ENCODE measurements around the gene ERO1B.
"Not testable (repeated sequence)": the region's sequence is repeated elsewhere in the genome, so short reads cannot be mapped to it uniquely, and the experiment has no call there.

Gene ERO1B

DNA sequence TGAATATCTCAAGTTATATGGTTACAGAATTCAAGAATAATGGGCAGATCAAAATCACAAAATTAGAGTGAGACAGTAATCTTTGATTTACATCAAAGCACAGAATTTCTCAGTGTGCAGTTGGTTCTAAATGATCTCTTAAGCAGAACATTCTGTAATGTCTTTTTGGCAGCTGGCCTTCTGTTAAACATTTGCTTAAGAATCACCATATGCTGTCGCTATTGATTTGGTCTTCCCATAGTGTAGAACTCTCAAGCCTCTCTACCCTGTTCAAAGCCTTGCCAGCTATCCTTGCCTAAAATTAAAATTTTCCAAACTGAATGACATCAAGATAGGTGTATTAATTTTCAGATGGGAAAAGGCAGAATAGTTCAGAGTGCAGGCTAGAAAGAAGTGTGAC lies 38.9 kb upstream of the ERO1B start:
- no peak for TF ChIP-seq CTCF (IDR thresholded peaks at IDR 0.05; ENCODE audit: low read depth, low read length)
- DNase-seq (ENCODE audit: extremely low read depth, low read depth): no peak

DNA sequence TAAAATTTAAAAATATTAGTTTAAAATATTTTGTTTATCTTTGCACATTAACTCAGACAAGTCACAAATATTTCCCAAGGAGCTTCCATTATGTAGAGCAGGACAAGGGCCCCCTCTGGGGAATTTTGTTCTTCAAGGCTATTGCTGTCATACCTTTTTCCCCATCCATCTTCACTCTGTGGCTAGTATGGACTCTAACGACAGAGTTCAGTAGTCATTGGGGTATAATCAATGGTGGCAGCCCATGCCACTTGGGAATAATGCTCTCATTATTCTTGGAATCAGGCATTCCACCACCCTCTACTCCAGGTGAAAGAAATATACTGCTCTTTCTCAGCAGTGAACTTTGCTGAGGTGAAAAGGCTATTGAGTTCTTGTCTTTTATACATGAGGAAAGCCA lies 38.5 kb upstream of the ERO1B start:
- no peak for TF ChIP-seq CTCF (IDR thresholded peaks at IDR 0.05; ENCODE audit: low read depth, low read length)
- no peak for DNase-seq (ENCODE audit: extremely low read depth, low read depth)

DNA sequence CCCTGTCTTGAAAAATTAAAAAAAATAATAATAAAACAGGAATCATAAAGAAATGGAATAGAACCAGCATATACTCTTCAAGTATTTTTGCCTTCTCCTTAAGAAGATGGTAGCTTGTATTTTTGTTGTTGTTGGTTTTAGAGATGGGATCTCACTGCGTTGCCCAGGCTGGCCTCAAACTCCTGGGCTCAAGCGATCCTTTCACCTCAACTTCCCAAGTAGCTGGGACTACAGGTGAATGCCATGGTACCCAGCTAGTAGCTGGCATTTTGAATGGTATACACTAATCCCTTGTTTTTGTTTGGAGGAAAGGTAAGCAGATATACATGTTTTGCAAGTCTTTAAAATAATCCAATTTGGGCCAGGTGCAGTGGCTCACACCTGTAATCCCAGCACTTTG lies 34.7 kb upstream of the ERO1B start:
- DNase-seq (ENCODE audit: extremely low read depth, low read depth): no peak

GRCh38 chr1:236315518-236315917 lies 33.8 kb upstream of the ERO1B start:
- DNase-seq (ENCODE audit: extremely low read depth, low read depth): no peak
- no peak for TF ChIP-seq CTCF (IDR thresholded peaks at IDR 0.05; ENCODE audit: low read depth, low read length)

More for the DNA sequence above, 34.7 kb upstream of the ERO1B start:
- TF ChIP-seq CTCF (IDR thresholded peaks at IDR 0.05; ENCODE audit: low read depth, low read length): no peak

DNA sequence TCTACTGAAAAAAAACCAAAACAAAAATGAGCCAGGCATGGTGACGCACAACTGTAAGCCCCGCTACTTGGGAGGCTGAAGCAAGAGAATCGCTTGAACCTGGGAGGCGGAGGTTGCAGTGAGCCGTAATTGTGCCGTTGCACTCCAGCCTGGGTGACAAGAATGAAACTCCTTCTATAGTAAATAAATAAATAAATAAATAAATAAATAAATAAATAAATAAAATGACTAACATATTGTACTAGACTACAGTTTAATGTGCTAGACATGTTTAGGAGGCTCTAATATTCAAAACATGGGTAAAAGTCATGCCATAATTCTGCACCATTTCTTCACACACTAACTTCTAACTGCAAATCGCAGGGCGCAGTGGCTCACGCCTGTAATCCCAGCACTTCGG lies 33.3 kb upstream of the ERO1B start:
- DNase-seq (ENCODE audit: extremely low read depth, low read depth): no peak
- TF ChIP-seq CTCF (IDR thresholded peaks at IDR 0.05; ENCODE audit: low read depth, low read length): no peak

DNA sequence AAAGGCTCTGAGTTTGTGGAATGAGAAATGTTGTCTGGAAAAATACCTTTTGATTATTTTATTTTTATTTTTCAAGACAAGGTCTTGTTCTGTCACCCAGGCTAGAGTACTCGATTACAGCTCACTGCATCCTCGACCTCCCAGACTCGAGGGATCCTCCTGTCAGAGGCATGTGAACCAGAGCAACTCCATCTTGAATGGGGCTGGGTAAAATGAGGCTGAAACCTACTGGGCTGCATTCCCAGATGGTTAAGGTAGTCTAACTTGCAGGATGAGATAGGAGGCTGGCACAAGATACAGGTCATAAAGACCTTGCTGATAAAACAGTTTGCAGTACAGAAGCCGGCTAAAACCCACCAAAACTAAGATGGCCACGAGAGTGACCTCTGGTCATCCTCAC lies 32.3 kb upstream of the ERO1B start:
- DNase-seq (ENCODE audit: extremely low read depth, low read depth): not testable (repeated sequence)

DNA sequence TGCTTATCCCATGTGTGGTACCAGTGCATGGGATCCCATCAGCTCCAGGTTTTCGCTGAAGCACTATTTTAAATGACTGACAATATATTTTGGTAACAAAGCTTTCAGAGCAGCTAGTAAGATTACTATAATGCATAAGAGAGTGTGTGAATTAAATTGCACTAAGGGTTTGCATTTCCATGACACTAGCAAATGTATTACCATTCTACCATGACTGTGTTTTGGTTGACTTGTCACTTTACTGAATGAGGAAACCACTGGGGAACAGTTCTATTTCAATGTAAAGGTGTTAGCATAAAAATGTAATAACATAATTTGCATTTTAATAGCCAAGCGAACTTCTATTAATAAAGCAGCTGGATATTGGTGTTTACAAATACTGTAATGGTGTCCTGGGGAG lies 31.7 kb upstream of the ERO1B start:
- no peak for DNase-seq (ENCODE audit: extremely low read depth, low read depth)
- TF ChIP-seq CTCF (IDR thresholded peaks at IDR 0.05; ENCODE audit: low read depth, low read length): no peak

- no peak for DNase-seq (ENCODE audit: extremely low read depth, low read depth)
- TF ChIP-seq CTCF (IDR thresholded peaks at IDR 0.05; ENCODE audit: low read depth, low read length): no peak
Measured at GRCh38 chr1:236311040-236311439, 29.3 kb upstream of the ERO1B start.

Data from AG09319 (cell line).